ENCODE measurements around the gene PRKCZ. TPM values are rescaled to one million over a fixed set of nuclear protein-coding genes. Genes with fewer than 3 reads are reported as not detected.

PRKCZ gene
- total RNA-seq, 4 donors from 2014 or later: 3.1 to 5.4 (median 4.7) TPM

DNA sequence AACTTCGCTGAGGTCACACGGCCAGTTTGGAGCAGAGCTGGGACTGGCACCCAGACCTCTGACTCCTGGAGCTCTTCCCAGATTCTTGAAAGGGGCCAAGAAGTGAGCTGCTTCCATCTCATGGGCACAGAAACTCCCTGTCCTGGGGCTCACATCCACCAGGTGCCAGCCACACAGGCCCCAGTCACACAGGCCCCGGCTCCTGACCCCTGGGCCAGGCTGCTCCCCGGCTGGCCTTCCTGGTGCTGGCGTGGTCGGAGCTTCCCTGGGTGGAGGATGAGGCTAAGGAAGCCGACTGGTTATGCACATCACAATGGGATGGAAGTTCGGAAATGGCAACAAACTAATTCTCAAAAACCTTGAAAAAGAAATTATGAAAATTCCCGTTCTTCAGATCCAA is 34.1 kb upstream of the PRKCZ start:
- no peak for DNase-seq (ENCODE audit: extremely low spot score)
- whole genome bisulfite sequencing: 84% methylated on average over 9 of the region's 9 CpGs
- no peaks in the 10 kb centered on the region for H3K9me3 ChIP-seq
- TF ChIP-seq, protein P1, sequence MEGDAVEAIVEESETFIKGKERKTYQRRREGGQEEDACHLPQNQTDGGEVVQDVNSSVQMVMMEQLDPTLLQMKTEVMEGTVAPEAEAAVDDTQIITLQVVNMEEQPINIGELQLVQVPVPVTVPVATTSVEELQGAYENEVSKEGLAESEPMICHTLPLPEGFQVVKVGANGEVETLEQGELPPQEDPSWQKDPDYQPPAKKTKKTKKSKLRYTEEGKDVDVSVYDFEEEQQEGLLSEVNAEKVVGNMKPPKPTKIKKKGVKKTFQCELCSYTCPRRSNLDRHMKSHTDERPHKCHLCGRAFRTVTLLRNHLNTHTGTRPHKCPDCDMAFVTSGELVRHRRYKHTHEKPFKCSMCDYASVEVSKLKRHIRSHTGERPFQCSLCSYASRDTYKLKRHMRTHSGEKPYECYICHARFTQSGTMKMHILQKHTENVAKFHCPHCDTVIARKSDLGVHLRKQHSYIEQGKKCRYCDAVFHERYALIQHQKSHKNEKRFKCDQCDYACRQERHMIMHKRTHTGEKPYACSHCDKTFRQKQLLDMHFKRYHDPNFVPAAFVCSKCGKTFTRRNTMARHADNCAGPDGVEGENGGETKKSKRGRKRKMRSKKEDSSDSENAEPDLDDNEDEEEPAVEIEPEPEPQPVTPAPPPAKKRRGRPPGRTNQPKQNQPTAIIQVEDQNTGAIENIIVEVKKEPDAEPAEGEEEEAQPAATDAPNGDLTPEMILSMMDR (IDR thresholded peaks at IDR 0.05): no peak
- no peak for TF ChIP-seq EP300 (IDR thresholded peaks at IDR 0.05)
- no peak for TF ChIP-seq POLR2A (IDR thresholded peaks at IDR 0.05; ENCODE audit: low read depth)
- no peak overlapping the region for H3K27ac ChIP-seq (replicated peaks in 1 of 4)
- H3K4me3 ChIP-seq: no peak overlapping the region
- no peaks in the 10 kb centered on the region for H3K36me3 ChIP-seq
- peaks cover 5 to 18% (median 13%) of the 10 kb centered on the region in 4 donors for H3K4me1 ChIP-seq
- intact Hi-C loops (cut with DNase I): no loop called here
- H3K27me3 ChIP-seq: peaks cover 0 to 82% (median 26%) of the 10 kb centered on the region in 4 donors

DNA sequence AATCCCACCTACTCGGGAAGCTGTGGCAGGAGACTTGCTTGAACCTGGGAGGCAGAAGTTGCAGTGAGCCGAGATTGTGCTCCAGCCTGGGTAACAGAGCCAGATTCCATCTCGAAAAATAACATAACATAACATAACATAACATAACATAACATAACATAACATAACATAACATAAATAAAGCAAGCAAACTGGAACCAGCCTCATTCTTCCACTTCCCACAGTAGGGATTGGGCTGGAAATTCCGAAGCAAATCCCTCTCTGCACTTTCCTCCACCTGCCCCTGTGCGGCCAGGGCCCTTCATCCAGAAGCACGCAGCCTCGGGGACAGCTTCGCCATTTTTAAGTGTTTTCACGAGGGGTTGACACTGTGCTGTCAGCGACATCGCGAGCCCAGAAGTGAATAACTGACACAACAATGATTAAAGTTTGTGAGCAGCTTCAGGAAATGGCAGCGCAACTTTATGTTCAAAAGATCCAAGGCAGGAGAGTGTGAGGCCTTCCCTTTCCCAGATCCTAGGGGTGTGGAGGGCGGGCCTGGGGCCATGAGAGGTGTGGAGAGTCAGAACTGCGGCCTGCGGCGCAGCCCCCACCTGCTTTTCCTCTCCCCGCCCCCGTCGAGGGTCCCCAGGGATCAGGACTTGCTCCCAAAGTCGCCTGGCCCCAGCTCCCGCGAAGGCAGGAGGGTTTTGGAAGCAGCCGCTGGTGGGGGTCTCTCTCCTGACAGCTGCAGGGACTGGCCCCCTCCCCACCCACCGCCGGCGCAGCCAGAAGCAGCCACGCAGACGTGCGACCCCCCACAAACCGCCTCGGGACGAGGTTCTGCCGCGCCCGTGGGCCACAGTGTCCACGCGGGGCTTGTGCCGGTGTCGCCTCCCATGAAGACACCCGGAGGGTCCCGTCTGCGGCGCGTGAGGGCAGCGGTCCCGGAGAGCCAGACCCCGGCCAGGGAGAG is 31.7 kb upstream of the PRKCZ start:
- 49% methylated on average over 14 of the region's 48 CpGs for WGBS
- Histone ChIP-seq H3K9me3 (no peaks in the 10 kb centered on the region), H3K27ac (replicated peaks in 1 of 4) (no peak overlapping the region), H3K27me3 (peaks cover 0 to 99% (median 35%) of the 10 kb centered on the region in 4 donors), H3K36me3 (no peaks in the 10 kb centered on the region), H3K4me1 (peaks cover 5 to 18% (median 13%) of the 10 kb centered on the region in 4 donors), H3K4me3 (no peak overlapping the region)
- intact Hi-C loops (cut with DNase I): no loop called here
- TF ChIP-seq EP300 (IDR thresholded peaks at IDR 0.05) (no peak), POLR2A (IDR thresholded peaks at IDR 0.05; ENCODE audit: low read depth) (no peak), POLR2AphosphoS5 (IDR thresholded peaks at IDR 0.05) (no peak)
- TF ChIP-seq, protein P1 (IDR thresholded peaks at IDR 0.05): no peak
- no peak for DNase-seq (ENCODE audit: extremely low spot score)

DNA sequence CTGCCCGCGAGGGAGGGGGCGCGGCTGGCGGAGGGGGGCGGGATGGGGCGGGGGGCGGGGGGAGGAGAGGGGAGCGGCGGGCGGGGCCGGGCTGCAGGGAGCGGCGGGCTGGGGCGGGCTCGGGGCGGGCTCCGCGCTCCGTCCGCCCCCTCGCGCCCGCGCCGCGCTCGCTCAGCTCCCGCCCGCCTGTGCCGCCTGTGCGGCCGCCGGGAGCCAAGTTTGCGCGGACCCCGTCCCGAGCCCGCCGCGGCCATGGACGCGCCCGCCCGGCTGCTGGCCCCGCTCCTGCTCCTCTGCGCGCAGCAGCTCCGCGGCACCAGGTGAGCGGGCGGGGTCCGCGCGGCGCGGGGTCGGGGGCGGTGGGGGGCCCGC is 31.1 kb upstream of the PRKCZ start, which contains the start of gene GABRD:
GABRD (plus strand) TSS at position 174 of the 372 bp plus-strand sequence; CDS start at position 253, 79 bp downstream.
- no peak for DNase-seq (ENCODE audit: extremely low spot score)
- H3K27ac ChIP-seq (replicated peaks in 1 of 4): no peak within 1 kb of the TSS
- H3K27me3 ChIP-seq: peaks cover 0 to 99% (median 38%) of the 10 kb centered on the region in 4 donors
- WGBS: no CpG with 5 or more reads among the region's 60 CpGs
- intact Hi-C loops (cut with DNase I): no loop called here
- H3K36me3 ChIP-seq: no peaks in the 10 kb centered on the region
- peak within 1 kb of the TSS; percentile 22 to 48 (median 31) for H3K4me3 ChIP-seq
- peaks cover 5 to 18% (median 13%) of the 10 kb centered on the region in 4 donors for H3K4me1 ChIP-seq
- TF ChIP-seq EP300 (IDR thresholded peaks at IDR 0.05) (no peak), POLR2A (IDR thresholded peaks at IDR 0.05; ENCODE audit: low read depth) (no peak), POLR2AphosphoS5 (IDR thresholded peaks at IDR 0.05) (no peak)
- TF ChIP-seq, protein P1 (IDR thresholded peaks at IDR 0.05): no peak
- H3K9me3 ChIP-seq: no peaks in the 10 kb centered on the region

DNA sequence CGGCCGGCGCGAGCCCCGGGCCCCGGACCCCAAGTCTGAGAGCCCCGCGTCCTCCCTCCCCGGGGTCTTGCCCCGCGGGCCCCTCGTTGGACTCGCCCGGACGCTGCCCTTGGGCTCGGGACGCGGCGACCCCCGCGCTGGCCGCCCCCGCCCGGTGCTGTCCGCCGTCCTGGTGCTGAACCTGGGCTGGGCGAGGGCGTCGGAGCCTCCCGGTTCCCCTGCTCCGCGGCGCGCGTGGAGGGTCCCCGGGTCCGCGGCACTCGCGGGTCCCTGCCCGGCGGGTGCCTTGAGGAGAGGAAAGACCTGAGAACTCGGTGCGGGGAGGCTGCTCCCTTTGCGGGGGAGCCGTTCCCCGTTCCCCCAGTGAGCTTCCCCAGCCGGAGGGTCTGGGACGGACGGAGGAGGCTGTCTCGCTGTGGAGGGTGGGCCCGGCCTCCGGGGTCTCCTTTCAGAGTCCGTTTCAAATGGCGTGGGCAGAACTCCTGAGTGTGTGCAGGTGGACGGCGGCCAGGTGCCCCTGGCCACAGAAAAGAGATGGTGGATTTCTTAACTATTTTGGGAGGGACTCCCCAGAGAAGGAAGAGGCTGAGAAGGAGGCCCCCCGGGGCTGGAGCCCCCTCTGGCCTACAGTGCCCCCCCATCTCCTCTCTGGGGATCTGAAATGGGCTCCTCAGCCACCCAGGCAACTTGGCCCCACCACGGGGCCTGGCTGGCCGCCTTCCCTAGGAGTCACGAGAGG is 30.5 kb upstream of the PRKCZ start:
- Histone ChIP-seq H3K4me1 (peaks cover 5 to 18% (median 13%) of the 10 kb centered on the region in 4 donors), H3K36me3 (no peaks in the 10 kb centered on the region), H3K27ac (replicated peaks in 1 of 4) (no peak overlapping the region), H3K9me3 (no peaks in the 10 kb centered on the region), H3K4me3 (peak overlapping the region; percentile 22 to 48 (median 31)), H3K27me3 (peaks cover 0 to 99% (median 38%) of the 10 kb centered on the region in 4 donors)
- 32% methylated on average over 18 of the region's 61 CpGs for WGBS
- intact Hi-C loops (cut with DNase I): no loop called here
- TF ChIP-seq POLR2AphosphoS5 (IDR thresholded peaks at IDR 0.05): no peak
- TF ChIP-seq POLR2A (IDR thresholded peaks at IDR 0.05; ENCODE audit: low read depth): no peak
- TF ChIP-seq, protein P1 (IDR thresholded peaks at IDR 0.05): no peak
- no peak for TF ChIP-seq EP300 (IDR thresholded peaks at IDR 0.05)
- DNase-seq (ENCODE audit: extremely low spot score): no peak

All from esophagus muscularis mucosa (tissue), 4 donors.